NCI-H748 treated with DMSO at 0.1 percent for 48 hours (cell line): Measurements from ENCODE around the gene PRPF40A.

Source experiments
- DNase-seq: peaks from one replicate; lab custom pipeline; 2025; lab: John Stamatoyannopoulos, UW

The PRPF40A gene

DNA sequence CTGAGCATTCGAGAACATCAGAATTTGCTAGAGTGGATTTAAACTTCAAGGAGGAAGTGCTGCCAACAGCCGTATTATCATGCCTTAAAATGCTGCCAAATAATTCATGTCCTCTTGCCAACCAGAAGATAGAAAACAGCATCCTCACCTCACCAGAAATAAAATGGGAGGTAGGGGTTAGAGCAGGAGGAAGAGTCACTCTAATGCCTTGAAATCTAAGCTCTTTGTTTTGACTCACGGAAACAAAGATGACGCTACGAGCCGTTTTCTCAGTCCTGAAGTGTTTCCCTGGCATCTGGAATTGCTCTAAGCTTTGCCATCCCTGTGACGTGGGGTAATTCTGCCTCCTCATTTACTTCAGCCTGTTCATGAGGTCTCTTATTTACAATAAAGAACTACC lies 97.1 kb downstream of the PRPF40A start:
- DNase-seq, result no peak

- no peak for DNase-seq
These were observed 99.1 kb downstream of the PRPF40A start for GRCh38 chr2:152618193-152618564.

DNA sequence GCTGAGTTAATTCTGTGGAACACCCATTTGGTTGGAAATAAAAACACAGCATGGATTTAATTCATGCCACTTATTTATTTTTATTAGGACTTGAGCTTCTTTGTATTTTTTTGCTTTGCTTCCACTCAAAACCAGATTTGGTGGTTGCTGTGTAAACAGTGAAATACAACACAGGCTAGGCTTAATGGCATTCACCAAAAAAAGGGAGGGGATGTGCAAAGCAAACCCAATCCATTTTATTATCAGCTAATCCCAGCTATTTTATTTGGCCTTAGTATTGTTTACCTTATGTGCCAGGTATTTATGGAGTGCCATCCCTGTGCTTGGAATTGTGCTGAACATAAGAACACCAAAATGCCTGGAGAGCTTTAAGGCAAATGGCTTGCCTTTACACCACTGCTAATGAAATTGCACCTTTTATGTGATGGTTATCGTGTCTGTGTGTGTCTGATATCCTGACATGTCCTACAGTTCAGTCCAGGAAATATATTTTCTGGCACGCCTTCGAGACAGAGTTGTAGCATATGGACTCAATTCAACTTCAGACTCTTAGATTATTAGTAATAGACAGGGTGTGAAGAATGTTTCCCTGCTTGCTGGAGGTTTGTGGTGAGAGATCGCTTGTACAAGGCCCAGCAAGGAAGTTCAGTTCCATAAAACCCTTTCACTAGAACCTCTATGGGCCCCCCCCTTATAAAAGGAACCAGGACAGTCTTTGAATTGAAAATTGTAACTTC lies 99.6 kb downstream of the PRPF40A start:
- no peak for DNase-seq

DNA sequence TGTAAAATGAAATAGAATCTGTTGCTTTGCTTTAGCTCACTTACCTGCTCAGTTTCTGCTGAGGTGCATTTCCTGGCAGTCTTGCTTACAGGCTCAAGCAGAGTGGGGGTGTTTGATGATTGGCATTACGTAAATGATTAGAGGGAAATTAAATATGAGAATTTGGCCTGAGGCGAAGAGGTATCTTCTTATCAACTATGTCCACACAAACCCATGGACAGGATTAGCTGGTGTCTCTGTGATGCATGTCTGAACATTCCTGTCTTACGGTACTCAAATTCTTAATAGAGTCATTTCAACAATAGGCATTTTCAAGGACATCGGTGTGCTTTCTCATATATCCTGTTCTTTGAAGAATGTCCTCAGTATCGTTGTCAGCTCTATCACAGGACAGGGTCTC lies 102.1 kb downstream of the PRPF40A start:
- DNase-seq, result no peak

GRCh38 chr2:152613235-152613634 lies 104.0 kb downstream of the PRPF40A start:
- DNase-seq, result peak; percentile 63

- DNase-seq, result no peak
These were observed 105.6 kb downstream of the PRPF40A start for GRCh38 chr2:152611458-152612231.

GRCh38 chr2:152609699-152610098 lies 107.6 kb downstream of the PRPF40A start:
- no peak for DNase-seq

GRCh38 chr2:152609154-152609553 lies 108.1 kb downstream of the PRPF40A start:
- no peak for DNase-seq

- DNase-seq, result no peak
These were observed 109.4 kb downstream of the PRPF40A start for GRCh38 chr2:152607793-152608300.

DNA sequence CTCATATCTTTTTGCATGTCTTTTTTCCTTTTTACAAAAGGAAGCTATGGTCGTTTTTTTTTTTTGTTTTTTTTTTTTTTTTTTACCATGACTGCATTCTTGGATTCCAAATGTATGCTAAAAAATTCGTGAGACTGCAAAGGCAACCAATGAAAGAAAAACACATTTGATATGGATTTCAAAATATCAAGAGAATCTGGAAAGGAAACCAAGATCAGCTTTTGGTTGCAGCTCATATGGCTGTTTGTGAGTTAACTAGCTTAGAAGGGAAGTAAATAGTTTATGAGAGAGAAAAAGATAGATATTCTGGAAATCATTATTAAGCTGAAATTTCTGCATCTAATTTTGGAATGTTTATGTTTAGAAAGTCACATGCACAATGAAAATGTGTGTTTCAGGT lies 110.3 kb downstream of the PRPF40A start:
- no peak for DNase-seq

GRCh38 chr2:152606081-152606480 lies 111.2 kb downstream of the PRPF40A start:
- no peak for DNase-seq

- no peak for DNase-seq
These were observed 114.1 kb downstream of the PRPF40A start for GRCh38 chr2:152603166-152603565.

GRCh38 chr2:152602750-152603149 lies 114.5 kb downstream of the PRPF40A start:
- no peak for DNase-seq
